ENCODE measurements around the gene AHR.

Gene AHR

DNA sequence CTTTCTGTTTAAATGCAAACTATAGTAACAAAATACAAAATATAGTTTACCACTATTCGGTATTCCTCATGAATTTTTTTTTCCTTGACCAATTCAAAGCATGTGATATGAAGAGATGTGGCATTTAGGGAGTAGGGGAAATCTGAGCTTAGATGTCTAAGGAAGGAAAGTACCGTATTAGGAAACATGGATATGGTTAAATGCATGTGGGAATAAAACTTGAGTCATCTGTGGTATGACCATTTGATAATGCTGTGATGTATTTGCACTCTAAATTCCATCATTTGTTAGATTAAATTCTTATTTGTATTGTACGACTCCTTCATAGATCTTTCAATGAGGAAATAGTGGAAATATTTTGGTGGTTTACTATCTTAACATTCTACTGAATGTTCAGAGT, 19.7 kb downstream of the AHR start:
- no peaks in the 10 kb centered on the region for H3K79me2 ChIP-seq (ENCODE audit: control insufficient read depth, insufficient read depth, low read length, poor library complexity)
- no peak overlapping the region for H3K23ac ChIP-seq (ENCODE audit: low read length)
- H3K4me3 ChIP-seq (ENCODE audit: low read depth, low read length): no peak overlapping the region
- H3K9me3 ChIP-seq (ENCODE audit: insufficient read depth, low read depth, low read length): no peaks in the 10 kb centered on the region
- no CpG with 5 or more reads among the region's 3 CpGs for WGBS (ENCODE audit: extremely low coverage, insufficient coverage, insufficient read length)
- H3K79me1 ChIP-seq (ENCODE audit: low read length): no peaks in the 10 kb centered on the region
- no peak overlapping the region for H2BK120ac ChIP-seq (ENCODE audit: insufficient read depth, low read length, poor library complexity)
- H2BK12ac ChIP-seq (ENCODE audit: low read length): no peak overlapping the region
- H4K12ac ChIP-seq (ENCODE audit: low read depth, low read length): no peak overlapping the region
- H3K36me3 ChIP-seq (ENCODE audit: control insufficient read depth in 1 of 2, insufficient read depth in 2 of 2, low read length in 2 of 2): no peaks in the 10 kb centered on the region
- no peak overlapping the region for H3K4ac ChIP-seq (ENCODE audit: low read depth, low read length)
- H3K27me3 ChIP-seq (ENCODE audit: insufficient read depth, low read length): no peaks in the 10 kb centered on the region
- no peak overlapping the region for H2AFZ ChIP-seq (ENCODE audit: insufficient read depth, low read length, poor library complexity)
- H4K91ac ChIP-seq (ENCODE audit: low read depth, low read length): no peak overlapping the region
- H3K4me1 ChIP-seq (ENCODE audit: control insufficient read depth in 1 of 2, insufficient read depth in 2 of 2, low read length in 2 of 2): no peaks in the 10 kb centered on the region
- H4K8ac ChIP-seq (ENCODE audit: low read depth, low read length): no peak overlapping the region
- no peak overlapping the region for H2BK5ac ChIP-seq (ENCODE audit: low read depth, low read length, poor library complexity)
- H2AK5ac ChIP-seq (ENCODE audit: low read length): no peak overlapping the region
- H3K9ac ChIP-seq (ENCODE audit: low read length): no peak overlapping the region
- H3K4me2 ChIP-seq (ENCODE audit: low read length): no peak overlapping the region
- DNase-seq: peak in 1 of 2 donors; percentile 12
- H3K14ac ChIP-seq (ENCODE audit: low read length): no peak overlapping the region
- H3K18ac ChIP-seq (ENCODE audit: low read length): no peak overlapping the region
- H3K27ac ChIP-seq (ENCODE audit: low read depth, low read length): no peak overlapping the region

DNA sequence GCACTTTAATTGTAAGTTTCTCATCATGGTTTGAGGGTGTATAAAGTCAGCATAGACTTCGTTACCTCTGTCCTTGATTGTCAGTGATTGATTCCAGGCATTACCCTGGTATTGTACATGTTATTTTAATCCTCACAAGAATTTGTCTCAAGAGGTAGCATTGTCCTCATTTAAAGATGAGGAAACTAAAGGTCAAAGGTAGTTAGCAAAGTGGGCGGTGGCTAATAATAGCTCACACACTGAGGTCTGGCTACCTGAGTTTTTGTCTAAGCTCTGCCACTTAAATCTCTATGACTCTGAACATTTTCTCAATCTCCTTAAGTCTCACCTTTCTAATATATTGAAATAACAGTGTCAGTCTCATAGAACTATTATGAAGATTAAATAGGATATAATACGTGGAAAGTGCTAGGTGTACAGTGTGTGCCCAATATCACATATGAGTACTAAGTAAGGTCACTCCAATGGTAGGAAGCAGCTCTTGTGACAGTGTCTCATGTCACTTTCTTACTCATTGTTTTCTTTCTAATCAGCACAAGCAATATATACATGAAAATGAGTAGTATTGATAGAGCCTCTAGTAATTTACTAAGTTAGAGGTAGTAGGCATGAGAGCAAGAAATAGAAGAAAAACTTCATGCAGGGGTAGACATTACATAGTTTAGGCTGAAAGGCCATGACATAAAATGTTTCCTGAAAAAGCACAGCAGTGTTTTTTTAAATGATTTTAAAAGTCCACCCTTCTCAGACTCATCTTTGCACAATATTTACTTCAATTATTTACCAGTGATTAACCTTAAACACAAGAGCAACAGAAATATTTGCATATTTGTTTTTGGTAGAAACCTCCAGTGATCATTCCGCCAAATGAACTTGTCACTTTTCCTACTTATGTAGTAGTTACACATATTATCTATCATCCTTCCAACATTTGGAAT, 21.0 kb downstream of the AHR start:
- Histone ChIP-seq H4K12ac (ENCODE audit: low read depth, low read length) (no peak overlapping the region), H3K23ac (ENCODE audit: low read length) (no peak overlapping the region), H2BK12ac (ENCODE audit: low read length) (no peak overlapping the region), H3K9ac (ENCODE audit: low read length) (no peak overlapping the region), H2AK5ac (ENCODE audit: low read length) (no peak overlapping the region), H3K4me2 (ENCODE audit: low read length) (no peak overlapping the region), H3K4me3 (ENCODE audit: low read depth, low read length) (no peak overlapping the region), H4K91ac (ENCODE audit: low read depth, low read length) (no peak overlapping the region), H2AFZ (ENCODE audit: insufficient read depth, low read length, poor library complexity) (no peak overlapping the region), H3K79me1 (ENCODE audit: low read length) (no peaks in the 10 kb centered on the region), H3K4me1 (ENCODE audit: control insufficient read depth in 1 of 2, insufficient read depth in 2 of 2, low read length in 2 of 2) (no peaks in the 10 kb centered on the region), H3K9me3 (ENCODE audit: insufficient read depth, low read depth, low read length) (no peaks in the 10 kb centered on the region), H3K36me3 (ENCODE audit: control insufficient read depth in 1 of 2, insufficient read depth in 2 of 2, low read length in 2 of 2) (no peaks in the 10 kb centered on the region), H3K4ac (ENCODE audit: low read depth, low read length) (no peak overlapping the region), H3K18ac (ENCODE audit: low read length) (no peak overlapping the region), H3K14ac (ENCODE audit: low read length) (no peak overlapping the region), H4K8ac (ENCODE audit: low read depth, low read length) (no peak overlapping the region), H3K27me3 (ENCODE audit: insufficient read depth, low read length) (no peaks in the 10 kb centered on the region), H3K79me2 (ENCODE audit: control insufficient read depth, insufficient read depth, low read length, poor library complexity) (no peaks in the 10 kb centered on the region), H2BK5ac (ENCODE audit: low read depth, low read length, poor library complexity) (no peak overlapping the region), H2BK120ac (ENCODE audit: insufficient read depth, low read length, poor library complexity) (no peak overlapping the region), H3K27ac (ENCODE audit: low read depth, low read length) (no peak overlapping the region)
- no CpG with 5 or more reads among the region's 4 CpGs for WGBS (ENCODE audit: extremely low coverage, insufficient coverage, insufficient read length)
- no peak for DNase-seq

DNA sequence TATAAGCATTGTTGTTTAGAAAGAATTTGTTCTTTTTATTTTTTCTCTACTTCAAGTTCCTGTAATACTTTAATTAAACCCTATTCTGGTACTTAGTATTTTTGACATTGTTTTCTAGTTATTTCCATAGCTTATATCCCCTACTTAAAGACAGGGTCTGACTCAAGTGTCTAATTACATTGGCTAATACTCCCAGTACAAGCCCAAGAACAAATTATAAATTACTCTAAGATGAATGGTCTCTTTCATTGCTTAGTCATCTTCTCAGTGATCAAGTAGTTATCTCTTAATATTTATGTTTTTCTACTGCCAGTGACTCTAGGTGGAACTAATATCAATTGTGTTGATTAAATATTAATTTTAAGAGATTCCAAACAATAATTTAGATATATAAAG, 21.6 kb downstream of the AHR start:
- no peaks in the 10 kb centered on the region for H3K4me1 ChIP-seq (ENCODE audit: control insufficient read depth in 1 of 2, insufficient read depth in 2 of 2, low read length in 2 of 2)
- no peak overlapping the region for H2AFZ ChIP-seq (ENCODE audit: insufficient read depth, low read length, poor library complexity)
- no peak overlapping the region for H4K91ac ChIP-seq (ENCODE audit: low read depth, low read length)
- no peaks in the 10 kb centered on the region for H3K9me3 ChIP-seq (ENCODE audit: insufficient read depth, low read depth, low read length)
- no peak overlapping the region for H2AK5ac ChIP-seq (ENCODE audit: low read length)
- no peak for DNase-seq
- H3K4me3 ChIP-seq (ENCODE audit: low read depth, low read length): no peak overlapping the region
- no peak overlapping the region for H4K8ac ChIP-seq (ENCODE audit: low read depth, low read length)
- H4K12ac ChIP-seq (ENCODE audit: low read depth, low read length): no peak overlapping the region
- H2BK120ac ChIP-seq (ENCODE audit: insufficient read depth, low read length, poor library complexity): no peak overlapping the region
- H3K18ac ChIP-seq (ENCODE audit: low read length): no peak overlapping the region
- no peak overlapping the region for H3K27ac ChIP-seq (ENCODE audit: low read depth, low read length)
- H3K9ac ChIP-seq (ENCODE audit: low read length): no peak overlapping the region
- no peaks in the 10 kb centered on the region for H3K79me2 ChIP-seq (ENCODE audit: control insufficient read depth, insufficient read depth, low read length, poor library complexity)
- H3K4me2 ChIP-seq (ENCODE audit: low read length): no peak overlapping the region
- no peak overlapping the region for H3K14ac ChIP-seq (ENCODE audit: low read length)
- no peak overlapping the region for H2BK5ac ChIP-seq (ENCODE audit: low read depth, low read length, poor library complexity)
- H2BK12ac ChIP-seq (ENCODE audit: low read length): no peak overlapping the region
- no peak overlapping the region for H3K4ac ChIP-seq (ENCODE audit: low read depth, low read length)
- H3K27me3 ChIP-seq (ENCODE audit: insufficient read depth, low read length): no peaks in the 10 kb centered on the region
- H3K79me1 ChIP-seq (ENCODE audit: low read length): no peaks in the 10 kb centered on the region
- no peak overlapping the region for H3K23ac ChIP-seq (ENCODE audit: low read length)
- H3K36me3 ChIP-seq (ENCODE audit: control insufficient read depth in 1 of 2, insufficient read depth in 2 of 2, low read length in 2 of 2): no peaks in the 10 kb centered on the region

GRCh38 chr7:17320657-17321056, 22.2 kb downstream of the AHR start:
- Histone ChIP-seq H3K14ac (ENCODE audit: low read length) (no peak overlapping the region), H3K79me2 (ENCODE audit: control insufficient read depth, insufficient read depth, low read length, poor library complexity) (no peaks in the 10 kb centered on the region), H3K4me2 (ENCODE audit: low read length) (no peak overlapping the region), H4K8ac (ENCODE audit: low read depth, low read length) (no peak overlapping the region), H3K9ac (ENCODE audit: low read length) (no peak overlapping the region), H3K4me3 (ENCODE audit: low read depth, low read length) (no peak overlapping the region), H2AFZ (ENCODE audit: insufficient read depth, low read length, poor library complexity) (no peak overlapping the region), H3K27ac (ENCODE audit: low read depth, low read length) (no peak overlapping the region), H3K36me3 (ENCODE audit: control insufficient read depth in 1 of 2, insufficient read depth in 2 of 2, low read length in 2 of 2) (no peaks in the 10 kb centered on the region), H2BK12ac (ENCODE audit: low read length) (no peak overlapping the region), H3K9me3 (ENCODE audit: insufficient read depth, low read depth, low read length) (no peaks in the 10 kb centered on the region), H3K27me3 (ENCODE audit: insufficient read depth, low read length) (no peaks in the 10 kb centered on the region), H2BK5ac (ENCODE audit: low read depth, low read length, poor library complexity) (no peak overlapping the region), H3K23ac (ENCODE audit: low read length) (no peak overlapping the region), H4K91ac (ENCODE audit: low read depth, low read length) (no peak overlapping the region), H3K18ac (ENCODE audit: low read length) (no peak overlapping the region), H4K12ac (ENCODE audit: low read depth, low read length) (no peak overlapping the region), H3K79me1 (ENCODE audit: low read length) (no peaks in the 10 kb centered on the region), H3K4me1 (ENCODE audit: control insufficient read depth in 1 of 2, insufficient read depth in 2 of 2, low read length in 2 of 2) (no peaks in the 10 kb centered on the region), H3K4ac (ENCODE audit: low read depth, low read length) (no peak overlapping the region), H2AK5ac (ENCODE audit: low read length) (no peak overlapping the region), H2BK120ac (ENCODE audit: insufficient read depth, low read length, poor library complexity) (no peak overlapping the region)
- WGBS (ENCODE audit: extremely low coverage, insufficient coverage, insufficient read length): no CpG with 5 or more reads among the region's 2 CpGs
- no peak for DNase-seq
